GM21786 (cell line): ENCODE data around the gene RASSF5.

ENCODE experiments used
- ATAC-seq: cut with Tn5 transposase; IDR thresholded peaks from one replicate; pipeline ENCODE4 v1.9.1; 2021; ENCODE audit not compliant: unreplicated experiment

RASSF5 gene

GRCh38 chr1:206507284-206508129 lies at the start of gene RASSF5:
Gene RASSF5, plus strand, starts transcription at chr1:206507531. Its CDS starts 72 bp downstream, at chr1:206507603.
- peak; percentile 40 for ATAC-seq

- ATAC-seq, result no peak
Observed at GRCh38 chr1:206459703-206460102, 47.6 kb upstream of the RASSF5 start.

GRCh38 chr1:206460836-206461426 lies 46.4 kb upstream of the RASSF5 start:
- ATAC-seq, result no peak

GRCh38 chr1:206461602-206462455 lies 45.5 kb upstream of the RASSF5 start:
- peak; percentile 64 for ATAC-seq

GRCh38 chr1:206463137-206463536 lies 44.2 kb upstream of the RASSF5 start:
- ATAC-seq, result no peak

- ATAC-seq, result no peak
Observed at GRCh38 chr1:206463911-206464310, 43.4 kb upstream of the RASSF5 start.

GRCh38 chr1:206464456-206464964 lies 42.8 kb upstream of the RASSF5 start:
- no peak for ATAC-seq

GRCh38 chr1:206465951-206466350 lies 41.4 kb upstream of the RASSF5 start:
- peak; percentile 23 for ATAC-seq

GRCh38 chr1:206466840-206467649 lies 40.3 kb upstream of the RASSF5 start:
- ATAC-seq, result no peak

- no peak for ATAC-seq
Observed at GRCh38 chr1:206467915-206468314, 39.4 kb upstream of the RASSF5 start.

GRCh38 chr1:206468571-206468970 lies 38.8 kb upstream of the RASSF5 start:
- ATAC-seq, result no peak

GRCh38 chr1:206469411-206469932 lies 37.9 kb upstream of the RASSF5 start:
- ATAC-seq, result no peak

- ATAC-seq, result peak; percentile 68
Observed at GRCh38 chr1:206469933-206470691, 37.2 kb upstream of the RASSF5 start, which contains the start of gene IKBKE. Gene IKBKE, plus strand, starts transcription at chr1:206470476. Its CDS starts 2,752 bp downstream, at chr1:206473228.

- ATAC-seq, result peak; percentile 12
Observed at GRCh38 chr1:206470692-206471414, 36.5 kb upstream of the RASSF5 start.

GRCh38 chr1:206471415-206471801 lies 35.9 kb upstream of the RASSF5 start:
- ATAC-seq, result no peak

- no peak for ATAC-seq
Observed at GRCh38 chr1:206472024-206472423, 35.3 kb upstream of the RASSF5 start.

- no peak for ATAC-seq
Observed at GRCh38 chr1:206472454-206472853, 34.9 kb upstream of the RASSF5 start.

- no peak for ATAC-seq
Observed at GRCh38 chr1:206472886-206473285, 34.4 kb upstream of the RASSF5 start.

- ATAC-seq, result no peak
Observed at GRCh38 chr1:206476058-206476457, 31.3 kb upstream of the RASSF5 start.
